Measurements from ENCODE around the gene DENND6B.
A peak's percentile ranks its signal among the peaks of the same experiment; 100 is the strongest.

Gene DENND6B

GRCh38 chr22:50271519-50271970, 55.3 kb downstream of the DENND6B start:
- DNase-seq (ENCODE audit: low read depth), result peak; percentile 30

- DNase-seq (ENCODE audit: low read depth), result peak; percentile 42
These were observed 56.0 kb downstream of the DENND6B start for GRCh38 chr22:50270666-50271394.

- DNase-seq (ENCODE audit: low read depth), result peak; percentile 67
These were observed 56.7 kb downstream of the DENND6B start, which contains the start of gene MAPK11 for GRCh38 chr22:50269970-50270665. Gene MAPK11, minus strand, starts transcription at chr22:50270380. Its CDS starts 88 bp downstream, at chr22:50270292.

- no peak for DNase-seq (ENCODE audit: low read depth)
These were observed 57.2 kb downstream of the DENND6B start for GRCh38 chr22:50269573-50269969.

GRCh38 chr22:50268655-50269113, 58.1 kb downstream of the DENND6B start:
- DNase-seq (ENCODE audit: low read depth), result no peak

- peak; percentile 35 for DNase-seq (ENCODE audit: low read depth)
These were observed 59.0 kb downstream of the DENND6B start for GRCh38 chr22:50267591-50268390.

- no peak for DNase-seq (ENCODE audit: low read depth)
These were observed 59.8 kb downstream of the DENND6B start for GRCh38 chr22:50266994-50267393.

GRCh38 chr22:50264946-50265669, 61.7 kb downstream of the DENND6B start:
- no peak for DNase-seq (ENCODE audit: low read depth)

- no peak for DNase-seq (ENCODE audit: low read depth)
These were observed 62.6 kb downstream of the DENND6B start for GRCh38 chr22:50264104-50264745.

GRCh38 chr22:50262973-50263617, 63.7 kb downstream of the DENND6B start:
- DNase-seq (ENCODE audit: low read depth), result no peak

GRCh38 chr22:50262460-50262911, 64.3 kb downstream of the DENND6B start:
- no peak for DNase-seq (ENCODE audit: low read depth)

- DNase-seq (ENCODE audit: low read depth), result no peak
These were observed 65.0 kb downstream of the DENND6B start, which contains the start of gene MAPK12 for GRCh38 chr22:50261615-50262459. Gene MAPK12, minus strand, starts transcription at chr22:50261683. Its CDS starts 174 bp downstream, at chr22:50261509.

- no peak for DNase-seq (ENCODE audit: low read depth)
These were observed 65.8 kb downstream of the DENND6B start for GRCh38 chr22:50260801-50261614.

- DNase-seq (ENCODE audit: low read depth), result no peak
These were observed 66.4 kb downstream of the DENND6B start for GRCh38 chr22:50260434-50260800.

GRCh38 chr22:50259302-50259701, 67.5 kb downstream of the DENND6B start:
- DNase-seq (ENCODE audit: low read depth), result no peak
